RWPE2 (cell line): Measurements from ENCODE around the gene NUDC.

Experiments used
- ATAC-seq: fragments of 200-7000 bp; cut with Tn5 transposase; 3 replicates; pipeline ENCODE4 v1.9.1; 2021; ENCODE audit warnings: low read depth
- DNase-seq: peaks from one replicate; pipeline ENCODE4 v3.0.0-alpha.2; 2020; ENCODE audit warnings: low spot score
- H3K27ac ChIP-seq: fragments of 450-650 bp; 2 replicates; pipeline ENCODE4 v1.5.1; 2017; ENCODE audit warnings: mild to moderate bottlenecking; ENCODE audit not compliant: poor library complexity, severe bottlenecking
- H3K27me3 ChIP-seq: fragments of 250-450 bp; sonication (Bioruptor Pico); 2 replicates; pipeline ENCODE4 v1.5.1; 2021; ENCODE audit warnings: mild to moderate bottlenecking, moderate library complexity; ENCODE audit not compliant: insufficient read depth, poor library complexity, severe bottlenecking
- H3K36me3 ChIP-seq: fragments of 250-450 bp; sonication (Bioruptor Pico); 2 replicates; pipeline ENCODE4 v1.5.1; 2020; ENCODE audit warnings: low read depth, mild to moderate bottlenecking, moderate library complexity
- H3K4me1 ChIP-seq: fragments of 250-450 bp; sonication (Bioruptor Pico); 2 replicates; pipeline ENCODE4 v1.5.1; 2021; ENCODE audit warnings: mild to moderate bottlenecking, moderate library complexity; ENCODE audit not compliant: insufficient read depth, poor library complexity, severe bottlenecking
- H3K4me3 ChIP-seq: fragments of 250-450 bp; sonication (Bioruptor Pico); 2 replicates; pipeline ENCODE4 v1.5.1; 2021; ENCODE audit warnings: mild to moderate bottlenecking, moderate library complexity; ENCODE audit not compliant: severe bottlenecking
- H3K9me3 ChIP-seq: fragments of 250-450 bp; sonication (Bioruptor Pico); 2 replicates; pipeline ENCODE4 v1.5.1; 2021; ENCODE audit warnings: mild to moderate bottlenecking, moderate library complexity; ENCODE audit not compliant: severe bottlenecking
- TF ChIP-seq, protein P1 (sequence below): fragments of 450-650 bp; IDR thresholded peaks from one replicate; pipeline ENCODE4 v1.5.1; 2017; ENCODE audit warnings: mild to moderate bottlenecking, moderate library complexity; ENCODE audit not compliant: poor library complexity, severe bottlenecking

NUDC gene

GRCh38 chr1:26991310-26992116 is 70.0 kb downstream of the NUDC start:
- no peak for ATAC-seq
- H3K36me3 ChIP-seq, result peaks cover 15% of the 10 kb centered on the region
- peak; percentile 39 for DNase-seq
- H3K4me1 ChIP-seq, result peaks cover 23% of the 10 kb centered on the region
- no peaks in the 10 kb centered on the region for H3K27me3 ChIP-seq
- peak overlapping the region; percentile 58 for H3K27ac ChIP-seq
- TF ChIP-seq, protein P1, sequence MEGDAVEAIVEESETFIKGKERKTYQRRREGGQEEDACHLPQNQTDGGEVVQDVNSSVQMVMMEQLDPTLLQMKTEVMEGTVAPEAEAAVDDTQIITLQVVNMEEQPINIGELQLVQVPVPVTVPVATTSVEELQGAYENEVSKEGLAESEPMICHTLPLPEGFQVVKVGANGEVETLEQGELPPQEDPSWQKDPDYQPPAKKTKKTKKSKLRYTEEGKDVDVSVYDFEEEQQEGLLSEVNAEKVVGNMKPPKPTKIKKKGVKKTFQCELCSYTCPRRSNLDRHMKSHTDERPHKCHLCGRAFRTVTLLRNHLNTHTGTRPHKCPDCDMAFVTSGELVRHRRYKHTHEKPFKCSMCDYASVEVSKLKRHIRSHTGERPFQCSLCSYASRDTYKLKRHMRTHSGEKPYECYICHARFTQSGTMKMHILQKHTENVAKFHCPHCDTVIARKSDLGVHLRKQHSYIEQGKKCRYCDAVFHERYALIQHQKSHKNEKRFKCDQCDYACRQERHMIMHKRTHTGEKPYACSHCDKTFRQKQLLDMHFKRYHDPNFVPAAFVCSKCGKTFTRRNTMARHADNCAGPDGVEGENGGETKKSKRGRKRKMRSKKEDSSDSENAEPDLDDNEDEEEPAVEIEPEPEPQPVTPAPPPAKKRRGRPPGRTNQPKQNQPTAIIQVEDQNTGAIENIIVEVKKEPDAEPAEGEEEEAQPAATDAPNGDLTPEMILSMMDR, result no peak
- no peaks in the 10 kb centered on the region for H3K9me3 ChIP-seq
- no peak overlapping the region for H3K4me3 ChIP-seq

DNA sequence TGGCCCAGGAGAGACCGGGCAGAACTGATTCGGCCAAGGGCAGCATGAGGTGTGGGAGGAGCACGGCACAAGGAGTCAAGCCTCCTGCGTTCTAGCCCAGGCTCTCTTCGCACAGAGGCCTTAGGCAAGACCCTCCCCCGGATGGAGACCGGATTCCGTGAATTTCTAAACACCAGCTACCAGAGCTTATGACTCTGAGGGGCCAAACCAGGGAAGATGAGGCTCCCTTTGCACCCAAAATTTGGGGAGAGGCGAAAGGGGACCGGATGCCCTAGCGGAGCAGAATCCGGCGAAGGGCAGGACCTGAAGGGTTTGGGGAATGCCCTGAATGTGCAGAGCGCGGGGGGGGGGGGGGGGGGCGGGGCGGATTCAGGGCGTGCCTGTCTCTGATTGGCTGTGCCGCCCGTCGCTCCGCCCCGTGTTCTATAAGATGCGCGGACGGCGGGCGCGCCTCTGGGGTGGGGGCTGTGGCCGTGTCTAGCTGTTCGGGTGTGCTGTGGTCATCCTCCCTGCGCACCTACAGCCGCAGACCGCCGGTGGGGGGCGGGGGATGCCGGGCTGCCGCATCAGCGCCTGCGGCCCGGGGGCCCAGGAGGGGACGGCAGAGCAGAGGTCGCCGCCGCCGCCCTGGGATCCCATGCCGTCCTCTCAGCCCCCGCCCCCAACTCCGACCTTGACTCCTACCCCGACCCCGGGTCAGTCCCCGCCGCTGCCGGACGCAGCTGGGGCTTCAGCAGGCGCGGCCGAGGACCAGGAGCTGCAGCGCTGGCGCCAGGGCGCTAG is 71.9 kb downstream of the NUDC start, which contains the start of gene TRNP1:
Gene TRNP1, plus strand, starts transcription at position 456 of the 783 bp plus-strand sequence. Its CDS starts 95 bp downstream, at position 551.
- DNase-seq (peak; percentile 84), ATAC-seq (peak; percentile 49)
- Histone ChIP-seq H3K9me3 (no peaks in the 10 kb centered on the region), H3K27ac (peak within 1 kb of the TSS; percentile 98), H3K4me3 (peak within 1 kb of the TSS; percentile 91), H3K27me3 (no peaks in the 10 kb centered on the region), H3K36me3 (peaks cover 15% of the 10 kb centered on the region), H3K4me1 (peaks cover 39% of the 10 kb centered on the region)
- TF ChIP-seq, protein P1, result no peak

DNA sequence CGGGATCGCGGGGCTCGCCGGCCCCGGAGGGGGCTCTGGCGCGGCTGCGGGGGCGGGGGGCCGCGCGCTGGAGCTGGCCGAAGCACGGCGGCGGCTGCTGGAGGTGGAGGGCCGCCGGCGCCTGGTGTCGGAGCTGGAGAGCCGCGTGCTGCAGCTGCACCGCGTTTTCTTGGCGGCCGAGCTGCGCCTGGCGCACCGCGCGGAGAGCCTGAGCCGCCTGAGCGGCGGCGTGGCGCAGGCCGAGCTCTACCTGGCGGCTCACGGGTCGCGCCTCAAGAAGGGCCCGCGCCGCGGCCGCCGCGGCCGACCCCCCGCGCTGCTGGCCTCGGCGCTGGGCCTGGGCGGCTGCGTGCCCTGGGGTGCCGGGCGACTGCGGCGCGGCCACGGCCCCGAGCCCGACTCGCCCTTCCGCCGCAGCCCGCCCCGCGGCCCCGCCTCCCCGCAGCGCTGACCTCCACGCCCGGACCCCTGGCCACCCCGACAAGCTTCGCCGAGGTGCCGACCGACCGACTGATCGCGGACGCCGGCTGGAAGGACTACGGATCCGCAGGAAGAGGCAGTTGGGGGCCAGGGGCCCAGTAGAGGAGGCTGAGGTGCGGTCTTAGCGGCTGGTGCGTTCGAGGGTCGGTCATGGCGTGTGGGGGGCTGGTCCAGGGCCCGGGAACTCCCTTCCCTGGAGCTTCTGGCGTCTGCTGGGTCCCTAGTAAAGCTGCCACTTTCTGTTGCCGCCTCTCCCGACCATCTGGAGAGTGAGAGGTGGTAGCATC is 72.7 kb downstream of the NUDC start:
- DNase-seq (peak; percentile 49), ATAC-seq (no peak)
- Histone ChIP-seq H3K27ac (peak overlapping the region; percentile 98), H3K36me3 (peaks cover 15% of the 10 kb centered on the region), H3K9me3 (no peaks in the 10 kb centered on the region), H3K27me3 (no peaks in the 10 kb centered on the region), H3K4me1 (peaks cover 46% of the 10 kb centered on the region), H3K4me3 (peak overlapping the region; percentile 91)
- TF ChIP-seq, protein P1, result no peak

- TF ChIP-seq, protein P1, result no peak
- Histone ChIP-seq H3K27ac (peak overlapping the region; percentile 98), H3K9me3 (no peaks in the 10 kb centered on the region), H3K36me3 (peaks cover 18% of the 10 kb centered on the region), H3K27me3 (no peaks in the 10 kb centered on the region), H3K4me1 (peaks cover 52% of the 10 kb centered on the region), H3K4me3 (peak overlapping the region; percentile 91)
- DNase-seq (peak; percentile 61), ATAC-seq (no peak)
Observed at GRCh38 chr1:26994787-26995517, 73.4 kb downstream of the NUDC start.
